ENCODE results near the gene DYNC1H1.

DYNC1H1 gene

DNA sequence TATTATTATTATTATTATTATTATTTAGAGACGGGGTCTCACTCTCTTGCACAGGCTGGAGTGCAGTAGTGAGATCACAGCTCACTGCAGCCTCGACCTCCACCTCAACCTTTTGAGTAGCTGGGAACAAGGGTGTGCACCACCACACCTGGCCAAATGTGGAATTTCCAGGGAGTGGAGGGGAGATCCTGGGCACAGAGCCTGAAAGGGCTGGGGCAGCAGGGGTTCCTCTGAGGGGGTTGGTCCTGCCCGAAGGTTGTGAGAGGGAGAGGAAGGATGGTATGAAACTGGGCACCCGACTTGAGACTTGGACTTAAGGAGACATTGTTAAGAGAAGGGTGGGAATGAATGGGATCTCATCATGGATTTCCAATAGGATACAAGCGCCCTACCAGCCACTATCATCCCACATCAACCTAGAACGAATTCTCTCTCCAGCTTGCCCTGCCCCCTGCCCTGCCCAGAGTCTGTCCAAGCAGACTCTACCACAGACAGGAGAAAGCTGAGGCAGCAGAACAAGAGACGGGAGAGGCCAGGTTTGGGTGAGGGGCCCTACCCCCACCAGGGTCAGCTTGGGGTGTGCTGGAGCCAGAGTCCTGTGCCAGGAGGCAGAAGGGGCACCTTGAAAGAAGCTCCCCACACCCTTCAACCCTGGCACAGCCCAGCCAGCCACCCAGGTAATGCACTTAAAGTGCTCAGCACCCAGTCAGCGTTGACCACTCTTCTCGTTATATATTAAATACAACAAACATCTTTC, 2.4 kb upstream of the DYNC1H1 start:
- TF ChIP-seq, protein P1, sequence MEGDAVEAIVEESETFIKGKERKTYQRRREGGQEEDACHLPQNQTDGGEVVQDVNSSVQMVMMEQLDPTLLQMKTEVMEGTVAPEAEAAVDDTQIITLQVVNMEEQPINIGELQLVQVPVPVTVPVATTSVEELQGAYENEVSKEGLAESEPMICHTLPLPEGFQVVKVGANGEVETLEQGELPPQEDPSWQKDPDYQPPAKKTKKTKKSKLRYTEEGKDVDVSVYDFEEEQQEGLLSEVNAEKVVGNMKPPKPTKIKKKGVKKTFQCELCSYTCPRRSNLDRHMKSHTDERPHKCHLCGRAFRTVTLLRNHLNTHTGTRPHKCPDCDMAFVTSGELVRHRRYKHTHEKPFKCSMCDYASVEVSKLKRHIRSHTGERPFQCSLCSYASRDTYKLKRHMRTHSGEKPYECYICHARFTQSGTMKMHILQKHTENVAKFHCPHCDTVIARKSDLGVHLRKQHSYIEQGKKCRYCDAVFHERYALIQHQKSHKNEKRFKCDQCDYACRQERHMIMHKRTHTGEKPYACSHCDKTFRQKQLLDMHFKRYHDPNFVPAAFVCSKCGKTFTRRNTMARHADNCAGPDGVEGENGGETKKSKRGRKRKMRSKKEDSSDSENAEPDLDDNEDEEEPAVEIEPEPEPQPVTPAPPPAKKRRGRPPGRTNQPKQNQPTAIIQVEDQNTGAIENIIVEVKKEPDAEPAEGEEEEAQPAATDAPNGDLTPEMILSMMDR (IDR thresholded peaks at IDR 0.05; ENCODE audit: insufficient read depth, low read length, poor library complexity, severe bottlenecking), result no peak
- Histone ChIP-seq H3K27me3 (replicated peaks; ENCODE audit: control insufficient read depth, insufficient read depth, low read length) (no peaks in the 10 kb centered on the region), H3K36me3 (ENCODE audit: control insufficient read depth, insufficient read depth, low read length) (no peaks in the 10 kb centered on the region), H3K4me3 (replicated peaks; ENCODE audit: low read depth, low read length) (no peak overlapping the region)
- DNase-seq (ENCODE audit: extremely low read depth, insufficient read length), result no peak

GRCh38 chr14:101962503-101962874, 1.9 kb upstream of the DYNC1H1 start:
- DNase-seq (ENCODE audit: extremely low read depth, insufficient read length), result no peak
- Histone ChIP-seq H3K4me3 (replicated peaks; ENCODE audit: low read depth, low read length) (no peak overlapping the region), H3K36me3 (ENCODE audit: control insufficient read depth, insufficient read depth, low read length) (no peaks in the 10 kb centered on the region), H3K27me3 (replicated peaks; ENCODE audit: control insufficient read depth, insufficient read depth, low read length) (no peaks in the 10 kb centered on the region)
- TF ChIP-seq, protein P1 (IDR thresholded peaks at IDR 0.05; ENCODE audit: insufficient read depth, low read length, poor library complexity, severe bottlenecking), result no peak

DNA sequence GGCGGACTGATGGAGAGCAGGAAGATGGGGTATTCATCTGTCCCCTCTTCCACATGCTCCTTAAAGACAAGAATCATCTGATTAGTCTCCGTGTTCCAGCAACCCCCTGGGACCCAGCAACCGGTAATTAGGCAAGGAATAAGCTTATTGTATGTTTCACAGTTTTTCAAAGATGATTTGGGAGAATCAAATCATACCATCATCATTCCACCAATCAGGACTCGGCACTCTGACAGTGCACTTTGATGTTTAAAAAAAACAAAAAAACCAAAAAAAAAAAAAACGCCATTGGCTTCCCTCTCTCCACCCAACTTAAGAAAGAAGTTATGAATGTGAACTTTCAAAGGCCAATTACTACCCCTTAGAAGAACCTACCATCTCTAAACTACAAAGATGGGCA, 1.3 kb upstream of the DYNC1H1 start:
- Histone ChIP-seq H3K36me3 (ENCODE audit: control insufficient read depth, insufficient read depth, low read length) (no peaks in the 10 kb centered on the region), H3K4me3 (replicated peaks; ENCODE audit: low read depth, low read length) (no peak overlapping the region), H3K27me3 (replicated peaks; ENCODE audit: control insufficient read depth, insufficient read depth, low read length) (no peaks in the 10 kb centered on the region)
- TF ChIP-seq, protein P1 (IDR thresholded peaks at IDR 0.05; ENCODE audit: insufficient read depth, low read length, poor library complexity, severe bottlenecking), result no peak
- no peak for DNase-seq (ENCODE audit: extremely low read depth, insufficient read length)

DNA sequence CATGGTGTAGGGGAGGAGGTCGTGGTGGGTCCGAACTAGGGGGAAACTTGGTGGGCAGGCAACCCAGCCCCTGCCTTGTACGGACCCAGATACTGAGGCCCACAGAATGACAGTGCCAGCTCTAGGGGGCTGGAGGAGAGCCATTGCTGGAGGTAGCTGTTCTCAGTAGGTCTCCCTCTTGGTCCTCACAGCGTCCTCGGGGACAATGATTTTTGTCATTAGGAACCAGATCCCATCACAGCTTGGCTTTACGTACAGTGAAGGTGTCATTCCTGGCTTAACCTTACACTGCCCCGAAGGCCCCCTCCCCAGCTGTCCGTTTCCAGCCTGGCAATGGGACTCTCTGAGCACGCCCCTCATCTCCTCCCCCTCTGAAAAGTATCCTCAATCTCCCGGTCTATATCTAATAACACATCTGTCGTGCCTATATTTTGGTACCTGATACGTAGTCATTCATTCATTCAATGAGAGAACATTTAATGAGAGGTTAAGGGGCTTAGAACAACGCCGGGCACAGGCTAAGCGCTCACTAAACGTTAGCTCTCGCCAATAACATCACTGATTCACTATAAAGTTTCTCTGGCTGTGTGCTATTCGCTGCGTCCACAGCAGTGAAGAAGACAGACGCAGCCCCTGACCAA, 597 bp upstream of the DYNC1H1 start:
- Histone ChIP-seq H3K27me3 (replicated peaks; ENCODE audit: control insufficient read depth, insufficient read depth, low read length) (no peaks in the 10 kb centered on the region), H3K4me3 (replicated peaks; ENCODE audit: low read depth, low read length) (0 out of 2 replicates have a peak overlapping the region, but pooled peaks have one; percentile 7)

GRCh38 chr14:101965181-101965544, 790 bp downstream of the DYNC1H1 start:
- Histone ChIP-seq H3K36me3 (ENCODE audit: control insufficient read depth, insufficient read depth, low read length) (no peaks in the 10 kb centered on the region), H3K4me3 (replicated peaks; ENCODE audit: low read depth, low read length) (peak overlapping the region; percentile 98), H3K27me3 (replicated peaks; ENCODE audit: control insufficient read depth, insufficient read depth, low read length) (no peaks in the 10 kb centered on the region)
- DNase-seq (ENCODE audit: extremely low read depth, insufficient read length), result peak; percentile 75
- TF ChIP-seq, protein P1 (IDR thresholded peaks at IDR 0.05; ENCODE audit: insufficient read depth, low read length, poor library complexity, severe bottlenecking), result no peak

More for the DNA sequence above, 597 bp upstream of the DYNC1H1 start:
- no peaks in the 10 kb centered on the region for H3K36me3 ChIP-seq (ENCODE audit: control insufficient read depth, insufficient read depth, low read length)
- TF ChIP-seq, protein P1 (IDR thresholded peaks at IDR 0.05; ENCODE audit: insufficient read depth, low read length, poor library complexity, severe bottlenecking), result no peak
- DNase-seq (ENCODE audit: extremely low read depth, insufficient read length), result no peak

All from GM06990 (cell line).